Lower lobe of right lung (tissue), 2 donors: ENCODE results near the gene ATXN1. TPM values are rescaled to one million over a fixed set of nuclear protein-coding genes. Genes with fewer than 3 reads are reported as not detected.

Source experiments
- ATAC-seq, 2 donors: fragments of 200-7000 bp; cut with Tn5 transposase; one replicate each; pipeline ENCODE4 v1.9.1; 2020 to 2022; ENCODE audit warnings: mild to moderate bottlenecking in 2 of 2, moderate library complexity in 2 of 2
- DNase-seq: peaks from one replicate; pipeline ENCODE4 v3.0.0-alpha.2; 2020
- H3K27ac ChIP-seq: fragments of 200-600 bp; one replicate; pipeline ENCODE4 v1.8.0; 2022
- H3K27me3 ChIP-seq: fragments of 200-600 bp; one replicate; pipeline ENCODE4 v1.8.0; 2022; ENCODE audit warnings: low read depth
- H3K36me3 ChIP-seq: fragments of 200-600 bp; one replicate; pipeline ENCODE4 v1.8.0; 2022; ENCODE audit warnings: mild to moderate bottlenecking
- H3K4me1 ChIP-seq: fragments of 200-600 bp; one replicate; pipeline ENCODE4 v1.8.0; 2022
- H3K4me3 ChIP-seq: fragments of 200-600 bp; one replicate; pipeline ENCODE4 v1.8.0; 2022; ENCODE audit warnings: mild to moderate bottlenecking
- H3K9me3 ChIP-seq: fragments of 200-600 bp; one replicate; pipeline ENCODE4 v1.8.0; 2022
- intact Hi-C: fragments of 100-400 bp; cut with DNase I; formaldehyde crosslinking; loops from one replicate; pipeline ENCODE4 v1.11.0; 2022
- total RNA-seq: library from RNA; stranded (reverse); fragmentation: NEBNext Ultra II Directional; extraction: Animal tissue kit (Norgen Biotek cat#: 25700); gene quantifications from one replicate; pipeline ENCODE4 v1.2.1, GENCODE V29; 2021
- TF ChIP-seq, protein P1 (sequence below): fragments of 200-600 bp; IDR thresholded peaks from one replicate; pipeline ENCODE4 v1.8.0; 2022; ENCODE audit warnings: antibody characterized with exemption, mild to moderate bottlenecking
- donor health status: DM: no; HTN: yes; CAD: no; lungs with severe emphysema.

Gene ATXN1
- total RNA-seq, 1 donor from 2014 or later, result 75.9 TPM

DNA sequence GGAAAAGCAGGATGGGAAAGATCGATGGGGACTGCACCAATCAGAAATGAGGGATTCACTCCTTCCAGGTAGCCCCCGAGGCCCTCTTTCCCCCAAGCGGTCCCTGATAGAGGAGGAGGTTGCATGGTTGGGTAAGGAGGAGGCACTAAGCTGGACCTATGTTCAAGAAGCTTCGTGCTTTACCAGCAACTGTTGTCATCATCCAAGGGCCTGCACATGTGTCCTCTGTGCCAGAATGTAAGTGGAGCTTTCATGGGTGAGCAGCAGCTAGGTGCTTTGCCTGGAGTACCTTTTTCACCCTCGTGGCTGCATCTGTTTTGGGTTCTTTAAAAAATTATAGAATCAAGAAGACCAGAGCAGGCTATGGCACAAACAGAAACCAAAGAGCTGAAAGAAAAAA is 468.8 kb downstream of the ATXN1 start:
- Histone ChIP-seq H3K4me3 (no peak overlapping the region), H3K4me1 (no peaks in the 10 kb centered on the region), H3K27ac (no peak overlapping the region), H3K27me3 (no peaks in the 10 kb centered on the region), H3K9me3 (no peaks in the 10 kb centered on the region), H3K36me3 (peaks cover 14% of the 10 kb centered on the region)
- TF ChIP-seq, protein P1, sequence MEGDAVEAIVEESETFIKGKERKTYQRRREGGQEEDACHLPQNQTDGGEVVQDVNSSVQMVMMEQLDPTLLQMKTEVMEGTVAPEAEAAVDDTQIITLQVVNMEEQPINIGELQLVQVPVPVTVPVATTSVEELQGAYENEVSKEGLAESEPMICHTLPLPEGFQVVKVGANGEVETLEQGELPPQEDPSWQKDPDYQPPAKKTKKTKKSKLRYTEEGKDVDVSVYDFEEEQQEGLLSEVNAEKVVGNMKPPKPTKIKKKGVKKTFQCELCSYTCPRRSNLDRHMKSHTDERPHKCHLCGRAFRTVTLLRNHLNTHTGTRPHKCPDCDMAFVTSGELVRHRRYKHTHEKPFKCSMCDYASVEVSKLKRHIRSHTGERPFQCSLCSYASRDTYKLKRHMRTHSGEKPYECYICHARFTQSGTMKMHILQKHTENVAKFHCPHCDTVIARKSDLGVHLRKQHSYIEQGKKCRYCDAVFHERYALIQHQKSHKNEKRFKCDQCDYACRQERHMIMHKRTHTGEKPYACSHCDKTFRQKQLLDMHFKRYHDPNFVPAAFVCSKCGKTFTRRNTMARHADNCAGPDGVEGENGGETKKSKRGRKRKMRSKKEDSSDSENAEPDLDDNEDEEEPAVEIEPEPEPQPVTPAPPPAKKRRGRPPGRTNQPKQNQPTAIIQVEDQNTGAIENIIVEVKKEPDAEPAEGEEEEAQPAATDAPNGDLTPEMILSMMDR, result no peak
- no peak for ATAC-seq
- intact Hi-C loops, result no loop called here
- no peak for DNase-seq

DNA sequence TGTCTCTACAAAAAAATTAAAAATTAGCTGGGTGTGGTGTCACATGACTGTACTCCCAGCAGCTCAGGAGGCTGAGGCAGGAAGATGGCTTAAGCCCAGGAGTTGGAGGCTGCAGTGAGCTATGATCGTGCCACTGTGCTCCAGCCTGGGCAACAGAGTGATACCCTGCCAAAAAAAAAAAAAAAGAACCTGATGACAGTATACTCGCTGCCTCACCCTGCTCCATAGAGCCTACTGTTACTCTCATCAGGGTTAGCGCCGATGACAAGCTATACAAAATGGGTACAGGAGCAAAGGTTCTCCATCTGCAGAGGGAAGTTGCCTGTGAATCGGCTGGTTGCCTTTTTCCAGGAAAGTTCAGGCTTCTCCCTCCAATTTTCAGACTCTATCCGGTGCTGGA is 469.5 kb downstream of the ATXN1 start:
- Histone ChIP-seq H3K9me3 (no peaks in the 10 kb centered on the region), H3K27me3 (no peaks in the 10 kb centered on the region), H3K4me3 (no peak overlapping the region), H3K4me1 (no peaks in the 10 kb centered on the region), H3K36me3 (peaks cover 14% of the 10 kb centered on the region), H3K27ac (no peak overlapping the region)
- intact Hi-C loops, result no loop called here
- ATAC-seq (no peak), DNase-seq (no peak)
- TF ChIP-seq, protein P1, result no peak

DNA sequence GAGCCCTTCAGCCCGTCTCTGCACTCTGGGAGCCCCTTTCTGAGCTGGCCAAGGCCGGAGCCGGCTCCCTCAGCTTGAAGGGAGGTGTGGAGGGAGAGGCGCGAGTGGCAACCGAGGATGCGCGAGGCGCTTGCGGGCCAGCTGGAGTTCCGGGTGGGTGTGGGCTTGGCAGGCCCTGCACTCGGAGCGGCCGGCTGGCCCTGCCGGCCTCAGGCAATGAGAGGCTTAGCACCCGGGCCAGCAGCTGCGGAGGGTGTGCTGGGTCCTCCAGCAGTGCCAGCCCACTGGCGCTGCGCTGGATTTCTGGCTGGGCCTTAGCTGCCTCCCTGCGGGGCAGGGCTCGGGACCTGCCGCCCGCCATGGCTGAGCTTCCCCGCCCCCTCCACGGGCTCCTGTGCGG is 473.1 kb downstream of the ATXN1 start:
- Histone ChIP-seq H3K27me3 (no peaks in the 10 kb centered on the region), H3K27ac (no peak overlapping the region), H3K36me3 (no peaks in the 10 kb centered on the region), H3K9me3 (no peaks in the 10 kb centered on the region), H3K4me3 (no peak overlapping the region), H3K4me1 (no peaks in the 10 kb centered on the region)
- no peak for ATAC-seq
- TF ChIP-seq, protein P1, result no peak
- intact Hi-C loops, result no loop called here
- DNase-seq, result no peak

DNA sequence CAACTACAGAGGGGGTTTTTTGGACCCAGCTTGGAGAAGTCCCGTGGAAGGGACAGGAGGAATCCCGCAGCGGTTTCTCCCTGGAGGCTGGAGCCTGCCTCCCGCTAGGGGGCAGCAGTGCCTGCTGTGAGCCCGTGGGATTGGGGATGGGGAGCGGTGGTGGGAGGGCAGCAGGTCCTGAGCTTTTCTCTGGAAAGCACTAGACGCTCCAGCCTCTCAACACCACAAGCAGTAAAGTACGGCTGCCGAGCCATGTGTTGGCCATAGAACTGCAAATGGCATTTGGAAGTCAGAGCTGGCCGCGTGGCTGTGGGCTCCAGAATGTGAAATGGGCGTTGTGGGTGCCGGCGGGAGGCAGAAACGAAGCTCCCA is 475.1 kb downstream of the ATXN1 start:
- Histone ChIP-seq H3K9me3 (no peaks in the 10 kb centered on the region), H3K36me3 (peaks cover 2% of the 10 kb centered on the region), H3K27ac (no peak overlapping the region), H3K4me1 (no peaks in the 10 kb centered on the region), H3K4me3 (no peak overlapping the region), H3K27me3 (no peaks in the 10 kb centered on the region)
- intact Hi-C loops, result no loop called here
- TF ChIP-seq, protein P1, result peak; percentile 60
- peak; percentile 44 to 53 for ATAC-seq
- DNase-seq, result no peak

DNA sequence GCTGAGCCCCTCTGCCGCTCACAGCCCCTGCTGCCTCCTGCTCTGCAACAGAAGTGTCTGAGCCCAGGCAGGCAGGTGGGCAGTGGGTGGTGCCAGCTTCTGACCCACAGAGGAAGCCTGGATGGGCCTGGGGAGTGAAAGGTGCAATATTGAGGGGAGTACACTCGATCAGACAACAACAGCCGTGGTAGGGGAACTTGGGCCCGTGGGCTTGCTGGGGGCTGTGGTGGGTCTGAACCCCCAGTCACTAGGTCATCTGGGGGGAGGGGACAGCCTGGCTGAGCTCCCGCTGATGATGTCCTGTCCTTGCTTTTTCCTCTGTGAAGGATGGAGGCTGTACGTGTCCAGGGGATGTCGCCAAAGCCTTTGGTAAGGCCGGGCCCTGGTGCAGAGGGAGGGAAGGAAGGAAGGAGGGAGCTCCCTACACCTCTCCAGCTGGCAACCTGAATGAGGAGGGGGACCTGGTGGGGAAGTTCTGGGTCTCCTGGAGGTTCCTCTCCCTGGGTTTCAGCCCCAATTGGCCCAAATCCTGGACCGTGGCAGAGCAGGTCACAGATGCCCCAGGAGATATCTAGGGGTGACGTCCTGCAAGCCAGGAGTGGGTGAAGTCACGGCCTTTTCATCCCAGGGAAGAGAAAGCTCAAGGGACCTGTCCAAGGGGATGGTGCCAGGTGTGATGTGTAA is 475.7 kb downstream of the ATXN1 start:
- DNase-seq (no peak), ATAC-seq (no peak)
- Histone ChIP-seq H3K4me1 (no peaks in the 10 kb centered on the region), H3K27ac (no peak overlapping the region), H3K36me3 (peaks cover 5% of the 10 kb centered on the region), H3K9me3 (no peaks in the 10 kb centered on the region), H3K27me3 (no peaks in the 10 kb centered on the region), H3K4me3 (no peak overlapping the region)
- intact Hi-C loops, result no loop called here
- TF ChIP-seq, protein P1, result no peak
